PC-3 (cell line): ENCODE results near the gene ESPN. TPM values are rescaled to one million over a fixed set of nuclear protein-coding genes. Genes with fewer than 3 reads are reported as not detected.

Source experiments
- ATAC-seq: fragments of 200-7000 bp; cut with Tn5 transposase; 2 replicates; pipeline ENCODE4 v1.9.1; 2020; ENCODE audit warnings: mild to moderate bottlenecking, moderate library complexity
- BruUV-seq: library from RNA; stranded (reverse); fragments of 400-500 nt; replicated peaks from 2 replicates; lab custom pipeline; 2021; lab: Mats Ljungman, UMichigan
- CTCF ChIA-PET: fragments of 300-600 bp; sonication (Branson Sonifier 250); formaldehyde crosslinking; loops from one replicate; lab custom pipeline; 2022; ENCODE audit warnings: antibody characterized with exemption; lab: Charles Lee
- POLR2A ChIA-PET: fragments of 300-600 bp; sonication (Branson Sonifier 250); formaldehyde crosslinking; loops from one replicate; lab custom pipeline; 2022; ENCODE audit warnings: antibody characterized with exemption; ENCODE audit not compliant: unreplicated experiment; lab: Charles Lee
- DNase-seq: peaks from one replicate; pipeline ENCODE4 v3.0.0-alpha.2; 2015
- H2AFZ ChIP-seq: fragments of 300-600 bp; sonication (generic); 2 replicates; pipeline ENCODE4 v1.6.0; 2016; ENCODE audit warnings: antibody characterized with exemption, low read length
- H3F3A ChIP-seq: fragments of 300-600 bp; sonication (generic); one replicate; pipeline ENCODE4 v1.6.0; 2017; ENCODE audit warnings: antibody characterized with exemption, low read length, control low read depth, mild to moderate bottlenecking; ENCODE audit not compliant: unreplicated experiment
- H3K27ac ChIP-seq: fragments of 300-600 bp; sonication (generic); 2 replicates; pipeline ENCODE4 v1.5.1; 2016; ENCODE audit warnings: mild to moderate bottlenecking, low read length
- H3K27me3 ChIP-seq: fragments of 300-600 bp; sonication (generic); 2 replicates; pipeline ENCODE4 v1.6.1; 2016; ENCODE audit warnings: low read length, mixed read lengths
- H3K36me3 ChIP-seq: fragments of 300-600 bp; sonication (generic); 2 replicates; pipeline ENCODE4 v1.6.1; 2016; ENCODE audit warnings: low read depth, mixed run types, low read length, mixed read lengths
- H3K4me1 ChIP-seq: fragments of 300-600 bp; sonication (generic); 2 replicates; pipeline ENCODE4 v1.5.1; 2016; ENCODE audit warnings: low read length; ENCODE audit not compliant: insufficient read depth
- H3K4me2 ChIP-seq: fragments of 300-600 bp; sonication (generic); 2 replicates; pipeline ENCODE4 v1.6.0; 2016; ENCODE audit warnings: low read length
- H3K4me3 ChIP-seq: fragments of 300-600 bp; sonication (generic); 2 replicates; pipeline ENCODE4 v1.5.1; 2016; ENCODE audit warnings: mild to moderate bottlenecking, low read length, mixed read lengths
- H3K79me2 ChIP-seq: fragments of 300-600 bp; sonication (generic); 2 replicates; pipeline ENCODE4 v1.6.1; 2017; ENCODE audit warnings: low read length, mixed read lengths
- H3K9ac ChIP-seq: fragments of 300-600 bp; sonication (generic); 2 replicates; pipeline ENCODE4 v1.6.0; 2016; ENCODE audit warnings: mild to moderate bottlenecking, low read length
- H3K9me2 ChIP-seq: fragments of 300-600 bp; sonication (generic); replicated peaks from 2 replicates; pipeline ENCODE4 v1.6.1; 2016; ENCODE audit warnings: mixed run types, low read length, mixed read lengths
- H3K9me3 ChIP-seq: fragments of 300-600 bp; sonication (generic); 2 replicates; pipeline ENCODE4 v1.6.1; 2016; ENCODE audit warnings: low read length, mixed read lengths
- H4K20me1 ChIP-seq: fragments of 300-600 bp; sonication (generic); 2 replicates; pipeline ENCODE4 v1.6.1; 2016; ENCODE audit warnings: low read length, mixed read lengths
- CTCF ChIP-seq: fragments of 300-600 bp; sonication (generic); conservative IDR thresholded peaks from 2 replicates; pipeline ENCODE4 v1.5.1; 2017; ENCODE audit warnings: antibody characterized with exemption, low read depth, mild to moderate bottlenecking, low read length
- EZH2 ChIP-seq: fragments of 300-600 bp; sonication (generic); IDR thresholded peaks from one replicate; pipeline ENCODE4 v1.6.1; 2017; ENCODE audit warnings: antibody characterized with exemption, mild to moderate bottlenecking, low read length; ENCODE audit not compliant: unreplicated experiment
- EZH2phosphoT487 ChIP-seq: fragments of 300-600 bp; sonication (generic); IDR thresholded peaks from 2 replicates; pipeline ENCODE4 v1.6.1; 2018; ENCODE audit warnings: mild to moderate bottlenecking, antibody characterized with exemption, low read length, borderline replicate concordance
- intact Hi-C: fragments of 100-400 bp; cut with micrococcal nuclease; formaldehyde crosslinking; loops from 2 replicates; pipeline ENCODE4 v1.9.0; 2023
- total RNA-seq: library from RNA; depleted of rRNA; stranded (reverse); fragments of >200 nt; gene quantifications from 2 replicates; pipeline ENCODE4 v1.2.3, GENCODE V29; 2014

The ESPN gene
- total RNA-seq, 1 experiment from 2014 or later = 11.1 TPM

GRCh38 chr1:6483017-6483760 lies 58.6 kb downstream of the ESPN start:
- no peaks in the 10 kb centered on the region for H4K20me1 ChIP-seq
- ATAC-seq = no peak
- H3K36me3 ChIP-seq = no peaks in the 10 kb centered on the region
- POLR2A ChIA-PET = no interaction called here
- H3K9me2 ChIP-seq = no peaks in the 10 kb centered on the region
- H3K79me2 ChIP-seq = peaks cover 23% of the 10 kb centered on the region
- no peaks in the 10 kb centered on the region for H3K27me3 ChIP-seq
- H3F3A ChIP-seq = no peaks in the 10 kb centered on the region
- H3K4me3 ChIP-seq = no peak overlapping the region
- no peaks in the 10 kb centered on the region for H3K9me3 ChIP-seq
- DNase-seq = no peak
- BruUV-seq = no TSS peak
- CTCF ChIA-PET = no interaction called here
- H2AFZ ChIP-seq = no peak overlapping the region
- H3K4me2 ChIP-seq = no peak overlapping the region
- TF ChIP-seq EZH2phosphoT487 (no peak), EZH2 (no peak), CTCF (no peak)
- no peak overlapping the region for H3K9ac ChIP-seq
- intact Hi-C loops = no loop called here
- no peak overlapping the region for H3K27ac ChIP-seq
- H3K4me1 ChIP-seq = peaks cover 10% of the 10 kb centered on the region; the same call in 1 of the 2 replicates

GRCh38 chr1:6483761-6484117 lies 59.2 kb downstream of the ESPN start:
- H3K4me1 ChIP-seq = peaks cover 14% of the 10 kb centered on the region
- intact Hi-C loops = no loop called here
- H2AFZ ChIP-seq = no peak overlapping the region
- no peak overlapping the region for H3K4me3 ChIP-seq
- H3K9me3 ChIP-seq = no peaks in the 10 kb centered on the region
- no peak overlapping the region for H3K27ac ChIP-seq
- TF ChIP-seq EZH2 (no peak), CTCF (no peak), EZH2phosphoT487 (no peak)
- DNase-seq (no peak), ATAC-seq (no peak)
- BruUV-seq = no TSS peak
- no peaks in the 10 kb centered on the region for H3K27me3 ChIP-seq
- ChIA-PET POLR2A (no interaction called here), CTCF (no interaction called here)
- H4K20me1 ChIP-seq = no peaks in the 10 kb centered on the region
- H3K9me2 ChIP-seq = no peaks in the 10 kb centered on the region
- H3K4me2 ChIP-seq = no peak overlapping the region
- H3K79me2 ChIP-seq = peaks cover 29% of the 10 kb centered on the region
- H3F3A ChIP-seq = no peaks in the 10 kb centered on the region
- no peaks in the 10 kb centered on the region for H3K36me3 ChIP-seq
- no peak overlapping the region for H3K9ac ChIP-seq

GRCh38 chr1:6484826-6485167 lies 60.2 kb downstream of the ESPN start:
- no peak for DNase-seq
- intact Hi-C loops = loop anchor here (5.0 kb wide), 1 partner anchor 143 kb away; no protein-coding TSS in a partner anchor
- H4K20me1 ChIP-seq = no peaks in the 10 kb centered on the region
- no peaks in the 10 kb centered on the region for H3K9me3 ChIP-seq
- H3K4me1 ChIP-seq = peaks cover 24% of the 10 kb centered on the region
- TF ChIP-seq EZH2phosphoT487 (no peak), EZH2 (no peak), CTCF (no peak)
- H3K9ac ChIP-seq = peak overlapping the region; percentile 61
- no peaks in the 10 kb centered on the region for H3F3A ChIP-seq
- no TSS peak for BruUV-seq
- peak overlapping the region; percentile 82 for H3K4me2 ChIP-seq
- H3K36me3 ChIP-seq = no peaks in the 10 kb centered on the region
- ChIA-PET POLR2A (no interaction called here), CTCF (no interaction called here)
- no peaks in the 10 kb centered on the region for H3K9me2 ChIP-seq
- ATAC-seq = no peak
- peaks cover 39% of the 10 kb centered on the region for H3K79me2 ChIP-seq
- no peaks in the 10 kb centered on the region for H3K27me3 ChIP-seq
- peak overlapping the region; percentile 70 for H3K4me3 ChIP-seq
- H3K27ac ChIP-seq = no peak overlapping the region
- peak overlapping the region; percentile 47 for H2AFZ ChIP-seq
